Stromal cell of bone marrow (primary cell): Measurements from ENCODE around the gene STMN1.

Experiments used
- DNase-seq: peaks from one replicate; pipeline ENCODE4 v3.0.0-alpha.2; 2012; ENCODE audit warnings: low read depth

STMN1 gene

GRCh38 chr1:25922056-25922970, 16.1 kb upstream of the STMN1 start:
- no peak for DNase-seq

DNA sequence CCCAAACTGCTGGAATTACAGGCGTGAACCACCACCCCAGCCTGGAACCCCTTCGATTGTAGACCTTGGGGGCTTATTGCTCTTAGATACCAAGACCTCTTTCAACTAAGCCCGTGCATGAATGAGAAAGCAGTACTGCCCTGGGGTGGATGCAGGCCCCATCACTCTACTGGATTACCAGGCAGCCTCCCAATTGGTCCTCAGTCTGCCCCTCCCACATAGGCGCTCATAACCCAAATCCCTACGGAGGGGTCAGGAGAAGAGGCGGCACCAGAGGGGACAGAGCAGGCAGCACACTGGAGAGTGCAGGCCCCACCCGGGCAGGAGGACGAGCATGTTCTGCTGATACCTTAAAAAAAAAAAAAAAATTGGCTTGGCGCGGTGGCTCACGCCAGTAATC, 12.4 kb upstream of the STMN1 start:
- no peak for DNase-seq

GRCh38 chr1:25917996-25918395, 11.8 kb upstream of the STMN1 start:
- DNase-seq, result no peak

DNA sequence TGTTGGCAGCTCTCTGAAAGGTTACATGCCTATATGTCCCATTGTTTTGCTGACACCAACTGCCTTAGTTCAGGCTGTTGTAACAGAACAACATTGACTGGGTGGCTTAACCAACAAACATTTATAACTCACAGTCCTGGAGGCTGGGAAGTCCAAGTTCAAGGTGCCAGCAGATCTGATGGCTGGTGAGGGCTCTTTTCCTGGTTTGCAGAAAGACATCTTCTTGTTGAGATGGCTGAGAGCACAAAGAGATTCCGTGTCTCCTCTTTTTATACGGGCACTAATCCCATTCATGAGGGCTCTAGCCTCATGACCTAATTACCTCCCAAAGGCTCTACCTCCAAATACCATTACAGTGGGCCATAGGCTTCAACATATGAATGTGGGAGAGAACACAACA, 10.2 kb upstream of the STMN1 start:
- no peak for DNase-seq

DNA sequence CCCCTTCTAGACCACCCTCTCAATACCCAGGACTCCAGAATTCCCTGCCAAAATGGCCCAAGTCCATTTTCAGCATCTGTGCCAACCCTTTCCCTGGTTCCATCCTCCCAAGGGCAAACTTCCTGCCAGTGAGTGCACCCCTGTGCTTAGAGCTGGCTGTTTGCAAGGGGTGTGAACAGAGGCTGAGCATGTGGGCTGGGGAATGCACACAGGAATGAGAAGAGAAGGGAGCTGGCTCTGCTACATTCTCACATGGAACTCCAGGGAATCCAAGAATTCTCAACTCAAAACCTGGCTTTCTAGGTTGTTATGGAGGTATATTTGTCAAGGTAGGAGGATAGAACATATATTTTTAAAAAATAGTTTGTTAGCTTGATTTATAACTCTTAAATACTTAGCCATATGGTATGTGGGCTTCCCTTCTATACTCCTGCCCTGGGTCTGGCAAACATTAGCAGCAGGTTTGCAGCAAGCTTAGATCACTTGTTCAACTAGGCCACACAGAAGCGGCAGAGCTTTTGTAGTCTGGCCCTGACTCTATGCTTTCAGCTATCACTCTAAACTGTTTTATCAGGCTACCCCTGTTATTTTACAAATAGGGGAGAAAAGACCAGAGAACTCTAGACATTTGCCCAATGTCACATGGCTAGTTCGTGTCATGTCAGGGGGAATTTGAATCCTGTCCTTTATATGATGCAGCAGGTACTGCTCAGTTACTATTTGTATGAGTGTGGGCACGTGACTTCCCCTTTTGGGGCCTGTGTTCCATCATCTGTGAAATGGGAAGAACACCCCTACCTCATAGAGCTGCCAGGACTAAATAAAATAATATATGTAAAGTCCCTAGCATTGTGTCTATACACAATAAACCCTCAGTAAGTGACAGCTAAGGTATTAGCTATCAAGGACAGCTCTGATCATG, 8.1 kb upstream of the STMN1 start:
- no peak for DNase-seq

DNA sequence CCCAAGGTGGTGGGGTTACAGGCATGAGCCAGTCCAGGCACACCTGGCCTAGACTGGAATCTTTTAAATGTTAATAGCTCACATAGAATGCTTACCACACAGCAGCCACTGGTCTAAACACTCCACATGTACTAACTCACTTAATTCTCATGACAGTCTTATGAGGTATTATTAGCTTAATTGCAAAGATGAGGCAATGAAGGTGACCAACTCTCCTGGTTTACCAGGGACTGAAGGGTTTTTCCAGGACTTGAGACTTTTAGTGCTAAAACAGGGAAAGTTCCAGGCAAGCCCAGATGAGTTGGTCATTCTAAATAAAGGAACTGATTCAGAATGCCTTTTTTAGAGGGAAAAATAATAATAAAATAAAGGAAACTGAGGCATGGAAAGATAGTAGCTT, 7.0 kb upstream of the STMN1 start:
- DNase-seq, result no peak

- DNase-seq, result peak; percentile 42
Observed at GRCh38 chr1:25912076-25912831, 6.0 kb upstream of the STMN1 start.

GRCh38 chr1:25911162-25911561, 4.9 kb upstream of the STMN1 start:
- DNase-seq, result no peak

GRCh38 chr1:25909040-25909439, 2.8 kb upstream of the STMN1 start:
- no peak for DNase-seq

DNA sequence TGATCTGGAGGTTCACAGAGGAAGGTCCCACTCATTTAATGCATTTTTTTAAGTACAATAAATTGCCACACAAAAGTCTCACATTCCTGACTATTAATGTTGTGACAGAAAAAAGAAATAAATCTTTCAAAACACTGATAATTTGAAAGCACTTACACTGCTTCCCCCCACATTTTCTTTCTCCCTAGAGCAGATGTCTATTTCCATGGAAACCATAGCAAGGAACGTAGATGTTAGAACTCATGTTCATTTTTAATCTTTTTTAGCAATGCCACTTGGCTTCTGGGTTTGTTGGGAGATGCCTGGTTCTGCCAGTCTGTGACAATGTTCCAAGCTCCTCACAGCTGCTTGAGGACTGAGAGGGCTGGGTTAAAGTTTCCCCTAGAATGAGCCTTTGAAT, 1.9 kb upstream of the STMN1 start:
- no peak for DNase-seq

GRCh38 chr1:25907601-25908000, 1.4 kb upstream of the STMN1 start:
- no peak for DNase-seq

GRCh38 chr1:25906644-25907300, 553 bp upstream of the STMN1 start:
- DNase-seq, result no peak

- DNase-seq, result peak; percentile 77
Observed at GRCh38 chr1:25904943-25905679, 1.1 kb downstream of the STMN1 start.

- DNase-seq, result no peak
Observed at GRCh38 chr1:25903986-25904385, 2.2 kb downstream of the STMN1 start.

DNA sequence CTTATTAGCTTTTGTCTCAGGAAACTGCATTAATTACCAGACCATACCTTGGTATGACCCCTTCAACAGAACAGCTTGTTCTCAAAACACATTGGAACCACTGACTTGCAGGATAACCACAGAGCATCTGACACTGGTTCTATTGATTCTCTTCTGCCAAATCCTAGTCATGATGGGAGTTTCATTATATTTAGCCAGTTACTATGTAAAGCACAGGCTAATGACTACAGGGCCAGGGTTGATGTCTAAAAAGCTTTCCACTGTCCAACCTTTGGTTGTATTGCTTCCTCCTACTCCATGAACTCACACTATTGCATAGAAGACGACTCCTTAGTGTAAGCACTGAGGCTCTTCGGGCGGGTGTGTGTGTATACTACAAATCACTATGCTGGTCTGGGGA, 3.8 kb downstream of the STMN1 start:
- no peak for DNase-seq

DNA sequence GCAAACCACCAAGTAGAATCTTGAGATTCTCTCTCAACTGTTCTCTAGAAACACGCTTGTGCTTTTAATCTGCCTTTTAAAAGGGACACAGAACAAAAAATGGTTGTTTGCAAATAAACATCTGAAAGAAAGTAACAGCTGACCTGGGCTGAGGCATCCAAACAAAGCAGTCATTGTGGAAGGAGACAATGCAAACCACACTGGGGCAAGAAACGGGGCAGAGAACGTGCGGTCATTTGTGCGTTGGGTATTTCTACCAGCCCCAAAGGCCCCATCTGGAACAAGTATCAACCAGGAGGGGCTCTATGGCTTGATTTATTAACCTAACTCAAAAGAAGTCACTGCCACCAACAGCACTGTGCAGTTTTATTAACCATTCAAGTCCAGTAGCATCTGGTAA, 6.0 kb downstream of the STMN1 start:
- DNase-seq, result no peak

- DNase-seq, result no peak
Observed at GRCh38 chr1:25899792-25900191, 6.4 kb downstream of the STMN1 start.

GRCh38 chr1:25898223-25899015, 7.8 kb downstream of the STMN1 start:
- no peak for DNase-seq

DNA sequence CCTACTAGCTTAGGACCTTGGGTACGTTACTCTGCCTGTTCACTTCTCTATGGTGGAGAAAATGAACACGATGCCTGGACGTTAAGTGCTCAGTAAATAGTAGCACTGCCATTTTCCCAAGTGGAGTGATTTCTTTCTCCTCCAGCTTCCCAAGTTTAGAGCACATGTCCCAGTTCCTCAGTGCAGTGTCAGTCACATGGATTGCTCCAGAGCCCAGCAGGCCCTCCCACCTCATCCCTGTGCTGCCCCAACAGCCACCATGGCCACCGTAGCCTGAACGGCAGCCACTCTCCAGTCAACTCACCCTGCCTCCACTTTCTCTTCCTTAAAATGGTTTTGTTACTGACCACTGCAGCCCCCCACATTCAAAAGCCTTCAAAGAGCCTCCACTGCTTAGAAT, 8.5 kb downstream of the STMN1 start:
- no peak for DNase-seq

DNA sequence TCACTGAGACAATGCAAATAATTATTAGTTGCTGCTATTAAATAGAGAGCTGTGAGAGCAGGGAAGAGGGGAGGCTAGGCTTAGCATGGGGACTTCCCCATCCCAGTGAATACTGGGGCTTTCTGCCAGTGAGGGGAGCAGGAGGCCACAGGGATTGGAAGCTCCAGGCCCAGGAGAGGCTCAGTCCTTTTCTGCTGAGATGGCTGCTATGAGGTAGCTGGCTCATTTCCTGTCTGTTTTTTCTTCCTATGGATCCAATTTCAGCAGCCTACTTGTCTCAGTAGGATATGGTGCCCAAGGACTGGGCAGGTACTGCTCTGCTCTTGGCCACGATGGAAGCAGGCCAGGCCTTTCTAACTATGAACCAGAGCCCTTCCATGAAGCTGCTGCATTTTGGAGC, 10.0 kb downstream of the STMN1 start:
- DNase-seq, result no peak
